Activated B cell treated with CpG ODN at 0.5 μM for 24 hours (primary cell): ENCODE data around the gene CFAP99. TPM values are rescaled to one million over a fixed set of nuclear protein-coding genes. Genes with fewer than 3 reads are reported as not detected.
A peak's percentile ranks its signal among the peaks of the same experiment; 100 is the strongest.
"Not testable (repeated sequence)": the region's sequence is repeated elsewhere in the genome, so short reads cannot be mapped to it uniquely, and the experiment has no call there.

Source experiments
- ATAC-seq: fragments of 200-7000 bp; cut with Tn5 transposase; one replicate; pipeline ENCODE4 v1.10.0; 2021; ENCODE audit warnings: low read depth, mild to moderate bottlenecking, moderate library complexity
- CTCF ChIA-PET: fragments of 350-600 bp; sonication (Branson Sonifier 250); formaldehyde crosslinking; loops from one replicate; lab custom pipeline; 2021; ENCODE audit warnings: antibody characterized with exemption; lab: Charles Lee
- POLR2A ChIA-PET: fragments of 350-600 bp; sonication (Branson Sonifier 250); formaldehyde crosslinking; loops from one replicate; lab custom pipeline; 2021; ENCODE audit warnings: antibody characterized with exemption; lab: Charles Lee
- DNase-seq: peaks from one replicate; pipeline ENCODE4 v3.0.0; 2022
- H3K27ac Mint-ChIP-seq: one replicate; pipeline ENCODE4 v1.8.0; 2020; ENCODE audit warnings: mixed read lengths
- H3K27me3 Mint-ChIP-seq: one replicate; pipeline ENCODE4 v1.8.0; 2021; ENCODE audit warnings: mixed read lengths
- H3K36me3 Mint-ChIP-seq: one replicate; pipeline ENCODE4 v1.8.0; 2021; ENCODE audit warnings: low read depth, mixed read lengths
- H3K4me1 Mint-ChIP-seq: one replicate; pipeline ENCODE4 v1.8.0; 2021; ENCODE audit warnings: mixed read lengths
- H3K4me3 Mint-ChIP-seq: one replicate; pipeline ENCODE4 v1.8.0; 2020; ENCODE audit warnings: mild to moderate bottlenecking, mixed read lengths
- H3K9me3 Mint-ChIP-seq: one replicate; pipeline ENCODE4 v1.8.0; 2020; ENCODE audit warnings: mixed read lengths
- intact Hi-C: fragments of 100-400 bp; cut with micrococcal nuclease; formaldehyde crosslinking; loops from one replicate; pipeline ENCODE4 v1.15.1; 2024
- total RNA-seq: library from RNA; stranded (reverse); gene quantifications from 2 replicates; pipeline ENCODE4 v1.2.3, GENCODE V29; 2022
- TF ChIP-seq, protein P1 (sequence below): fragments of 200-600 bp; IDR thresholded peaks from one replicate; pipeline ENCODE4 v1.8.0; 2022; ENCODE audit warnings: antibody characterized with exemption, mild to moderate bottlenecking

The CFAP99 gene
- total RNA-seq, 1 donor from 2014 or later = not detected

- TF ChIP-seq, protein P1, sequence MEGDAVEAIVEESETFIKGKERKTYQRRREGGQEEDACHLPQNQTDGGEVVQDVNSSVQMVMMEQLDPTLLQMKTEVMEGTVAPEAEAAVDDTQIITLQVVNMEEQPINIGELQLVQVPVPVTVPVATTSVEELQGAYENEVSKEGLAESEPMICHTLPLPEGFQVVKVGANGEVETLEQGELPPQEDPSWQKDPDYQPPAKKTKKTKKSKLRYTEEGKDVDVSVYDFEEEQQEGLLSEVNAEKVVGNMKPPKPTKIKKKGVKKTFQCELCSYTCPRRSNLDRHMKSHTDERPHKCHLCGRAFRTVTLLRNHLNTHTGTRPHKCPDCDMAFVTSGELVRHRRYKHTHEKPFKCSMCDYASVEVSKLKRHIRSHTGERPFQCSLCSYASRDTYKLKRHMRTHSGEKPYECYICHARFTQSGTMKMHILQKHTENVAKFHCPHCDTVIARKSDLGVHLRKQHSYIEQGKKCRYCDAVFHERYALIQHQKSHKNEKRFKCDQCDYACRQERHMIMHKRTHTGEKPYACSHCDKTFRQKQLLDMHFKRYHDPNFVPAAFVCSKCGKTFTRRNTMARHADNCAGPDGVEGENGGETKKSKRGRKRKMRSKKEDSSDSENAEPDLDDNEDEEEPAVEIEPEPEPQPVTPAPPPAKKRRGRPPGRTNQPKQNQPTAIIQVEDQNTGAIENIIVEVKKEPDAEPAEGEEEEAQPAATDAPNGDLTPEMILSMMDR = no peak
- intact Hi-C loops = no loop called here
- Mint-ChIP-seq H3K27me3 (peaks cover 4% of the 10 kb centered on the region), H3K4me1 (peaks cover 10% of the 10 kb centered on the region), H3K36me3 (no peaks in the 10 kb centered on the region), H3K4me3 (peak overlapping the region; percentile 44), H3K27ac (no peak overlapping the region), H3K9me3 (no peaks in the 10 kb centered on the region)
- ChIA-PET POLR2A (interaction anchor here (1.1 kb wide), 1 partner anchor 199 kb away, joined by 3 read pairs; no protein-coding TSS in a partner anchor), CTCF (interaction anchor here (1.0 to 1.8 kb wide), 4 partner anchors 20 to 241 kb away, joined by 3 to 17 read pairs (median 6); partner anchors contain the start of gene FAM193A)
- ATAC-seq (no peak), DNase-seq (no peak)
These were observed 42.6 kb downstream of the CFAP99 start for GRCh38 chr4:2461246-2461960.

DNA sequence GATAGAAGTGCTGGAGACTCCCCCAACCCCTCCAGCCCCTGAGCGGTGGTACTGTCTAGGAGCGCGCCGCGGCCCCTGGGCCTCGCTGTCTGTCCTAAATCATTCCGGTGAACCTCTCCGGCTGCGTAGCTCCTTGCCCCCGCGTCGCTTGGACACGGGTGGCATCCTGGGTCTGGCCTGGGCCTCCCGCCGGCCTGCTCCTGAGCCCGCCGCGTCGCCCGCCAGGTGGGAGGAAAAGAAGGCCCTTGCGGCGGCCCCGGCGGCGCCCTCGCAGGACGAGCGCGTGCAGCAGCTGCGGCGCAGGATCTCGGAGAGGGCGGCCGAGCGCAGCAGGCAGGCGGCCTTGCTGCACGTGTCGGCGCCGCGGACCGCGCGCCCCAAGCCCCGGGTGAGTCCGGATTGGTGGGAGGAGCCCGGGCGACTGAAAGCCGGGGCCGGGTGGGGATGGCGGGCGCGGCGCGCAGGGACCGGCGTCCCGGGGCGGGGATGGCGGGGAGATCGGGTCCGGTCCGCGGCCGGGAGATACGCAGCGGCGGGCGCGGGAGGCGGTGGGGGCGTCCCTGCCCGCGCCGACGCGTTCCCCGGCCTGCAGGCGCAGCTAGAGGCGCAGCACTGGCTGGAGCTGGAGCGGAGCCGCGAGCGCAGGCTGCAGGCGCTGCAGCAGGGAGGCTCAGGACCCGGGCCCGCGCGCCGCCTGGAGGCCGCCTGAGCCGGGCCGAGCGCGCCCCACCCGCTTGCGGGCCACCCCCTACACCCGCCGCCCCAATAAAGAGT, 43.6 kb downstream of the CFAP99 start:
- ChIA-PET POLR2A (interaction anchor here (0.6 to 1.1 kb wide), 3 partner anchors 9 to 200 kb away, joined by 3 read pairs; no protein-coding TSS in a partner anchor), CTCF (interaction anchor here (0.6 to 1.8 kb wide), 11 partner anchors 19 to 242 kb away, joined by 3 to 17 read pairs (median 4); partner anchors contain the start of gene FAM193A)
- peak; percentile 97 for ATAC-seq
- peaks cover 11% of the 10 kb centered on the region for H3K4me1 Mint-ChIP-seq
- H3K27ac Mint-ChIP-seq = no peak overlapping the region
- peaks cover 4% of the 10 kb centered on the region for H3K27me3 Mint-ChIP-seq
- H3K36me3 Mint-ChIP-seq = no peaks in the 10 kb centered on the region
- TF ChIP-seq, protein P1 = no peak
- peak overlapping the region; percentile 77 for H3K4me3 Mint-ChIP-seq
- intact Hi-C loops = loop anchor here (1.0 kb wide), 4 partner anchors 21 to 242 kb away; partner anchors contain the start of genes CFAP99 and ZFYVE28
- no peaks in the 10 kb centered on the region for H3K9me3 Mint-ChIP-seq
- peak; percentile 72 for DNase-seq

GRCh38 chr4:2462992-2463762, 44.4 kb downstream of the CFAP99 start:
- CTCF ChIA-PET = interaction anchor here (0.9 to 1.8 kb wide), 8 partner anchors 20 to 243 kb away, joined by 3 to 17 read pairs (median 4); no protein-coding TSS in a partner anchor
- intact Hi-C loops = loop anchor here (1.0 kb wide), 4 partner anchors 22 to 243 kb away; partner anchors contain the start of genes CFAP99 and ZFYVE28
- no peaks in the 10 kb centered on the region for H3K36me3 Mint-ChIP-seq
- no peaks in the 10 kb centered on the region for H3K9me3 Mint-ChIP-seq
- H3K4me3 Mint-ChIP-seq = peak overlapping the region; percentile 44
- ATAC-seq = no peak
- no peak overlapping the region for H3K27ac Mint-ChIP-seq
- TF ChIP-seq, protein P1 = no peak
- DNase-seq = no peak
- POLR2A ChIA-PET = no interaction called here
- peaks cover 18% of the 10 kb centered on the region for H3K4me1 Mint-ChIP-seq
- peaks cover 4% of the 10 kb centered on the region for H3K27me3 Mint-ChIP-seq

GRCh38 chr4:2465032-2465431, 46.3 kb downstream of the CFAP99 start:
- Mint-ChIP-seq H3K4me1 (peaks cover 28% of the 10 kb centered on the region), H3K4me3 (no peak overlapping the region), H3K9me3 (no peaks in the 10 kb centered on the region), H3K27ac (no peak overlapping the region), H3K36me3 (peaks cover 8% of the 10 kb centered on the region), H3K27me3 (peaks cover 3% of the 10 kb centered on the region)
- intact Hi-C loops = loop anchor here (5.0 kb wide), 2 partner anchors 282 to 467 kb away; no protein-coding TSS in a partner anchor
- CTCF ChIA-PET = interaction anchor here (2.3 kb wide), 1 partner anchor 245 kb away, joined by 9 read pairs; no protein-coding TSS in a partner anchor
- no peak for DNase-seq
- ATAC-seq = no peak
- POLR2A ChIA-PET = interaction anchor here (0.5 kb wide), 1 partner anchor 227 kb away, joined by 5 read pairs; no protein-coding TSS in a partner anchor
- TF ChIP-seq, protein P1 = no peak

DNA sequence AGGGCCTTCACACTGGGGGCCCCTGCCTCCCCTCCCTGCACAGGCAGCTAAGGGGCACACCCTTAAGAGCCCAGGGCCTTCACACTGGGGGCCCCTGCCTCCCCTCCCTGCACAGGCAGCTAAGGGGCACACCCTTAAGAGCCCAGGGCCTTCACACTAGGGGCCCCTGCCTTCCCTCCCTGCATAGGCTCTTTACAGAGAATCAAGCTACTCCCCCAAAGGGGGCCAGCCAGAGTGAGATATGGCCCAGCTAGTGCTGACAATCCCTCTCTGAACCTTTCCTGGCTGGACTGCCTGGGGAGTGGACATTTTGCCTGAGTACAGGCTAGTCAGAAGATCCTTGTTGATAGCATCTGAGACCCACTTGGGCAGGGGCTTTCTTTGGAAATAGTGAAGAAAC, 46.8 kb downstream of the CFAP99 start:
- H3K27ac Mint-ChIP-seq, ATAC-seq, H3K9me3 Mint-ChIP-seq, H3K27me3 Mint-ChIP-seq, DNase-seq, H3K4me3 Mint-ChIP-seq: not testable (repeated sequence)
- Mint-ChIP-seq H3K4me1 (peaks cover 33% of the 10 kb centered on the region), H3K36me3 (peaks cover 12% of the 10 kb centered on the region)
- ChIA-PET POLR2A (interaction anchor here (0.5 to 0.7 kb wide), 3 partner anchors 26 to 227 kb away, joined by 3 to 5 read pairs (median 3); partner anchors contain the start of gene CFAP99), CTCF (interaction anchor here (2.3 kb wide), 1 partner anchor 246 kb away, joined by 9 read pairs; no protein-coding TSS in a partner anchor)
- intact Hi-C loops = loop anchor here (5.0 kb wide), 2 partner anchors 282 to 467 kb away; no protein-coding TSS in a partner anchor
